Mammary epithelial cell (primary cell): Measurements from ENCODE around the gene KCNQ2.

Experiments
- EZH2 ChIP-seq: IDR thresholded peaks from 2 replicates; pipeline ENCODE4 v1.6.1; 2012; ENCODE audit warnings: low read length, inconsistent platforms, borderline replicate concordance
- TF ChIP-seq, protein P1 (sequence below), 2 donors: IDR thresholded peaks in 1 of 2; conservative IDR thresholded peaks in 1 of 2; 2 replicates each; pipeline ENCODE4 v1.5.1; 2011 to 2012; ENCODE audit warnings: inconsistent platforms in 2 of 2, low read length in 2 of 2, mild to moderate bottlenecking in 2 of 2, control low read depth in 1 of 2, low read depth in 1 of 2; ENCODE audit not compliant: insufficient read depth in 1 of 2; ENCODE audit errors: extremely low read depth in 1 of 2

DNA sequence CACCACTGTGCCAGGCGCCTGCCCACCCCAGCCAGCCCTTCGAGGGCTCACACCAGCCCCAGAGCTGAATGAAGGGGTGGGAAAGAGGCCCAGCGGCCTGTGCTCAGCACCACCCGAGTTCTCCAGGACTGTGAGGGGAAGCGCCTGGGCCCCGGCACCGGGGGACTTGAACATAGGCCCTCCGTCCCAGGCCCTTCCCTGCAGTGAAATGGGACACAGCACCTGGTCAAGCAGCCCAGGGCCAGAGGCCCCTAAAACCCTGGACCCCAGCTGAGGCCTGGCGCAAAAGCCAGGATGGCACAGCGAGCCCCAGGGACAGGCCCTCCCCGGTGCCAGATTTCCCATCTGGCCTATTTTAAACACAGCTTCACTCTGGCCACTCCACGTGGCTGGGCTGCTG is 4.0 kb downstream of the KCNQ2 start:
- TF ChIP-seq, protein P1, sequence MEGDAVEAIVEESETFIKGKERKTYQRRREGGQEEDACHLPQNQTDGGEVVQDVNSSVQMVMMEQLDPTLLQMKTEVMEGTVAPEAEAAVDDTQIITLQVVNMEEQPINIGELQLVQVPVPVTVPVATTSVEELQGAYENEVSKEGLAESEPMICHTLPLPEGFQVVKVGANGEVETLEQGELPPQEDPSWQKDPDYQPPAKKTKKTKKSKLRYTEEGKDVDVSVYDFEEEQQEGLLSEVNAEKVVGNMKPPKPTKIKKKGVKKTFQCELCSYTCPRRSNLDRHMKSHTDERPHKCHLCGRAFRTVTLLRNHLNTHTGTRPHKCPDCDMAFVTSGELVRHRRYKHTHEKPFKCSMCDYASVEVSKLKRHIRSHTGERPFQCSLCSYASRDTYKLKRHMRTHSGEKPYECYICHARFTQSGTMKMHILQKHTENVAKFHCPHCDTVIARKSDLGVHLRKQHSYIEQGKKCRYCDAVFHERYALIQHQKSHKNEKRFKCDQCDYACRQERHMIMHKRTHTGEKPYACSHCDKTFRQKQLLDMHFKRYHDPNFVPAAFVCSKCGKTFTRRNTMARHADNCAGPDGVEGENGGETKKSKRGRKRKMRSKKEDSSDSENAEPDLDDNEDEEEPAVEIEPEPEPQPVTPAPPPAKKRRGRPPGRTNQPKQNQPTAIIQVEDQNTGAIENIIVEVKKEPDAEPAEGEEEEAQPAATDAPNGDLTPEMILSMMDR (conservative IDR thresholded peaks at IDR 0.05 in 1 of 2, IDR thresholded peaks at IDR 0.05 in 1 of 2; ENCODE audit: extremely low read depth in 1 of 2, insufficient read depth in 1 of 2, low read depth in 1 of 2, low read length in 2 of 2): no peak
- TF ChIP-seq EZH2: no peak
